Measurements from ENCODE around the gene PDPK1. TPM values are rescaled to one million over a fixed set of nuclear protein-coding genes. Genes with fewer than 3 reads are reported as not detected.
"Not testable (repeated sequence)": the region's sequence is repeated elsewhere in the genome, so short reads cannot be mapped to it uniquely, and the experiment has no call there.

Gene PDPK1
- total and polyA plus RNA-seq, 2 experiments from 2014 or later: 27.1 to 29.8 TPM

DNA sequence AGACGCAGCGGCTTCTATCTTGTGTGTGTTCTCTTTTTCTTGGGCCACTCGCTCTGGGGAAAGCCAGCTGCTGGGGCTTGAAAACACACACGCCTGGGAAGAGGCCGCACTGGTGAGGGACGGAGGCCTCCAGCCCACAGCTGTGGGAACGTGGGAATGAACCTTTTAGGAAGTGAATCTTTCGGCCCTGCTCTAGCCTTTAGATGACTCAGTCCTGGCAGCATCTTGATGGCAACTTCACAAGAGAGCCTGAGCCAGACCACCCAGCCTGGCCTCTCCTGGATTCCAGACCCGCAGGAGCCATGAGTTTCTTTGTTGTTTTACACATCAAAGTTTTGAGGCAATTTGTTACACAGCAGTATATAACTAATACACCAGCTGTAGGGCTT lies 2.2 kb upstream of the PDPK1 start:
- no peaks in the 10 kb centered on the region for H3K9me3 ChIP-seq (ENCODE audit: low read depth)
- H3K9me2 ChIP-seq (replicated peaks; ENCODE audit: insufficient read depth): no peaks in the 10 kb centered on the region
- no peaks in the 10 kb centered on the region for H3K27me3 ChIP-seq
- no peak overlapping the region for H2AFZ ChIP-seq
- TF ChIP-seq, protein P1, sequence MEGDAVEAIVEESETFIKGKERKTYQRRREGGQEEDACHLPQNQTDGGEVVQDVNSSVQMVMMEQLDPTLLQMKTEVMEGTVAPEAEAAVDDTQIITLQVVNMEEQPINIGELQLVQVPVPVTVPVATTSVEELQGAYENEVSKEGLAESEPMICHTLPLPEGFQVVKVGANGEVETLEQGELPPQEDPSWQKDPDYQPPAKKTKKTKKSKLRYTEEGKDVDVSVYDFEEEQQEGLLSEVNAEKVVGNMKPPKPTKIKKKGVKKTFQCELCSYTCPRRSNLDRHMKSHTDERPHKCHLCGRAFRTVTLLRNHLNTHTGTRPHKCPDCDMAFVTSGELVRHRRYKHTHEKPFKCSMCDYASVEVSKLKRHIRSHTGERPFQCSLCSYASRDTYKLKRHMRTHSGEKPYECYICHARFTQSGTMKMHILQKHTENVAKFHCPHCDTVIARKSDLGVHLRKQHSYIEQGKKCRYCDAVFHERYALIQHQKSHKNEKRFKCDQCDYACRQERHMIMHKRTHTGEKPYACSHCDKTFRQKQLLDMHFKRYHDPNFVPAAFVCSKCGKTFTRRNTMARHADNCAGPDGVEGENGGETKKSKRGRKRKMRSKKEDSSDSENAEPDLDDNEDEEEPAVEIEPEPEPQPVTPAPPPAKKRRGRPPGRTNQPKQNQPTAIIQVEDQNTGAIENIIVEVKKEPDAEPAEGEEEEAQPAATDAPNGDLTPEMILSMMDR (IDR thresholded peaks at IDR 0.05; ENCODE audit: poor library complexity): no peak
- TF ChIP-seq EZH2 (IDR thresholded peaks at IDR 0.05; ENCODE audit: borderline replicate concordance) (no peak), EZH2phosphoT487 (IDR thresholded peaks at IDR 0.05; ENCODE audit: low read depth, severe bottlenecking, unreplicated experiment) (no peak)
- peaks cover 21% of the 10 kb centered on the region for H4K20me1 ChIP-seq (ENCODE audit: insufficient read depth, poor library complexity, severe bottlenecking)
- peak; percentile 40 for DNase-seq (ENCODE audit: low spot score)
- H3K4me3 ChIP-seq: no peak overlapping the region
- peaks cover 21% of the 10 kb centered on the region for H3K79me2 ChIP-seq
- H3K27ac ChIP-seq: no peak overlapping the region
- 78% methylated on average over 9 of the region's 9 CpGs for WGBS (ENCODE audit: low lambda C conversion rate, missing lambda C conversion rate)
- H3K4me2 ChIP-seq: no peak overlapping the region
- no peaks in the 10 kb centered on the region for H3K36me3 ChIP-seq (replicated peaks; ENCODE audit: insufficient read depth, low read depth)
- peaks cover 14% of the 10 kb centered on the region for H3K4me1 ChIP-seq (ENCODE audit: insufficient read depth)

DNA sequence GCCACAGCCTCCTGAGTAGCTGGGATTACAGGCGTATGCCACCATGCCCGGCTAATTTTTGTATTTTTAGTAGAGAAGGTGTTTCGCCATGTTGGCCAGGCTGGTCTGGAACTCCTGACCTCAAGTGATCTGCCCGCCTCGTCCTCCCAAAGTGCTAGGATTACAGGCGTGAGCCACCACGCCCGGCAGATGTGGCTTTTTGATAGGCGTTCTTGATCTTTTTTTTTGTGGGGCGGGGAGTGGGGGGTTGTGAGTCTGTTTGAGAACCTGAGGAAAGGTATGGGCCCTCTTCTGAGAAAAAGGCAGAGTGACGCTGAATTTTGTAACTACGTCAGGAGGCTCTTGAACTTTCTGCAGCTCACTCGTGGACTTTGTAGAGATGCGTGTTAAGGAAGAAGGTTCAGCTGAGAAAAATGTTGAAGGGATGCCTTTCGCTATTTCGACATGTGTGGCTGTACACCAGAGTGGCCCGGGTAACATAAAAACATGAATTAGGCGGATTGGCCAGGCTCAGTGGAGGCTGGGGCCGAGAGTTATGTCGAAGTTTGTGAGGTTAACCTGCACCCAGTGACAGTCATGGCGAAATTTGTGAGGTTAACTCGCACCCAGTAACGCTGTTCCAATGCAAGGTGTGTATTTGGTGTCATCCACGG lies 1.5 kb downstream of the PDPK1 start:
- H3K36me3 ChIP-seq (replicated peaks; ENCODE audit: insufficient read depth, low read depth); H3K27ac ChIP-seq; H2AFZ ChIP-seq; H3K27me3 ChIP-seq; H3K9me2 ChIP-seq (replicated peaks; ENCODE audit: insufficient read depth); H3K4me3 ChIP-seq; DNase-seq (ENCODE audit: low spot score); H3K9me3 ChIP-seq (ENCODE audit: low read depth): not testable (repeated sequence)
- 90% methylated on average over 24 of the region's 24 CpGs for WGBS (ENCODE audit: low lambda C conversion rate, missing lambda C conversion rate)
- Histone ChIP-seq H4K20me1 (ENCODE audit: insufficient read depth, poor library complexity, severe bottlenecking) (peaks cover 36% of the 10 kb centered on the region), H3K4me2 (peak overlapping the region; percentile 91), H3K4me1 (ENCODE audit: insufficient read depth) (peaks cover 12% of the 10 kb centered on the region), H3K79me2 (peaks cover 46% of the 10 kb centered on the region)

DNA sequence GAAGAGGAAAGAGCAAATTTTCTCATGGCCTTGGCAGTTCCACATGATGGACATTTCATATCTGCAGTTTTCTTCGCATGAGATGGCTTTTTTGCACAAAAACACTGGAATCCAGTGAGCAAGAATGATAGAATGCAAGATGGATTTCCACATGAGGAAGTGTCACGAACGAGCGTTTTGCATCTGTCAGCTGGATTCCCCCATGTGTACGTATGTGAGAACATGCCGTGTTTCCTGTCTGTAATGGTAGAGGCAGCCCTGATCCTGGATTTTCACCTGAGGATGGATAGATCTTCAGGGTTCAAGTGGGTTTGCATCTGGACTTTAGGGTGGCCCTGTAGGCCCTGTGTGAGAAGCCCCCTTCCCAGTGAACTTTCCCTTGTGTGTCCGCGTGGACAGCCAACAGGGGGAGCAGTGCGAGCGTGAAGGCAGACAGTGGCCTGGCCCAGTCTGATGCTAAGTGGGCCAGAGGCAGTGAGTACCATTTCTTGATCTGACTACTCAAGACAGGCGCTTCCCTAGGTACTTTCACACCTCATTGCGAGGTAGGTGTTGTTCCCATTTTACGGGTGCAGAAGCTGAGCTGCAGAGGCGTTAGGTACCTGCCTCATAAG lies 2.1 kb downstream of the PDPK1 start:
- not testable (repeated sequence) for H3K9me3 ChIP-seq (ENCODE audit: low read depth); H3K27me3 ChIP-seq; H3K4me3 ChIP-seq; H3K9me2 ChIP-seq (replicated peaks; ENCODE audit: insufficient read depth); H3K36me3 ChIP-seq (replicated peaks; ENCODE audit: insufficient read depth, low read depth); H2AFZ ChIP-seq; H3K27ac ChIP-seq
- H3K79me2 ChIP-seq: peaks cover 52% of the 10 kb centered on the region
- H3K4me1 ChIP-seq (ENCODE audit: insufficient read depth): peaks cover 12% of the 10 kb centered on the region
- peaks cover 36% of the 10 kb centered on the region for H4K20me1 ChIP-seq (ENCODE audit: insufficient read depth, poor library complexity, severe bottlenecking)
- DNase-seq (ENCODE audit: low spot score): peak; percentile 23
- WGBS (ENCODE audit: low lambda C conversion rate, missing lambda C conversion rate): 74% methylated on average over 14 of the region's 14 CpGs
- peak overlapping the region; percentile 91 for H3K4me2 ChIP-seq
- TF ChIP-seq, protein P1 (IDR thresholded peaks at IDR 0.05; ENCODE audit: poor library complexity): peak; percentile 50

DNA sequence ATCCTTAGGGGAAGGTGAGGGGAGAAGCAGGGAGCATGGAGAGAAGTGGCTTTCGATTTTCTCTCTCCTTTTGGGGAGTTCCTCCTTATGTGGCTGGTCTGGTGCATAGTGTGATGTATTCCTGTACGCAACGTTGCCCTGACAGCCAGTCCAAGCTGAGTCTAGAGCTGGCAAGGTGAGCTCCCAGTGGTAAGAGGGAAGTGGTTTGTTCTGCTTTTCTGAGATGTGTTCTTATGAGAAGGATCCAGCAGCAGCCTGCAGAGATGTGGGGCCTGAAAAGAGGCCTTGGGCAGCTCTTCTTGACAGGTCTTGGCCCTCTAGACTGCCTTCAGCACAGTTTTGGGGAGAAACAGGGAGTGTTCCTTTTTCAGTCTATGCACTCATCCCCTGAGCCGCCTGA lies 3.1 kb downstream of the PDPK1 start:
- H3K79me2 ChIP-seq: peaks cover 62% of the 10 kb centered on the region
- H3K36me3 ChIP-seq (replicated peaks; ENCODE audit: insufficient read depth, low read depth); H2AFZ ChIP-seq; H3K27me3 ChIP-seq; H3K4me3 ChIP-seq; H3K4me2 ChIP-seq; H3K27ac ChIP-seq; H3K9me2 ChIP-seq (replicated peaks; ENCODE audit: insufficient read depth); DNase-seq (ENCODE audit: low spot score); H3K9me3 ChIP-seq (ENCODE audit: low read depth): not testable (repeated sequence)
- peaks cover 43% of the 10 kb centered on the region for H4K20me1 ChIP-seq (ENCODE audit: insufficient read depth, poor library complexity, severe bottlenecking)
- H3K4me1 ChIP-seq (ENCODE audit: insufficient read depth): peaks cover 12% of the 10 kb centered on the region
- 92% methylated on average over 4 of the region's 4 CpGs for WGBS (ENCODE audit: low lambda C conversion rate, missing lambda C conversion rate)

DNA sequence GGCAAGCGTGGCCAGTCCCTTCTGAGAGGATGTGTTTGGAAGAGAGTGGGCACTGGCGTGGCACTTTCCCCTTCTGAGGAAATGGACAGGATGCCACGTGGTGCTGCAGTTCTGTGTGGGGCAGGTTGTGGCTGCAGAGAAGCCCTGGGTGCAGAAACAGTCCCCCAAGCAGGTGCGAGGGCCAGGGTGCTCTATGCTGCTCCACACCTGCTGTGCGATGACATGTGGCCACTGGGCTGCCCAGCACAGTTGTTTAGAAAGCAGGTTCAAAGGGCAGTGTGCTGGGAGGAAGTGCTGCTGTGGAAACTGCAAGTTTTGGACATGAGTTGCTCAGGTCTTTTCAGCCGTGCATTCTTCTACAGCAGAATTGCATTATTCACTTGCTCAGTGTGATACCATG lies 3.6 kb downstream of the PDPK1 start:
- not testable (repeated sequence) for H3K36me3 ChIP-seq (replicated peaks; ENCODE audit: insufficient read depth, low read depth); H3K9me2 ChIP-seq (replicated peaks; ENCODE audit: insufficient read depth); H2AFZ ChIP-seq; H3K4me2 ChIP-seq; H3K4me3 ChIP-seq; H3K27me3 ChIP-seq; H3K9me3 ChIP-seq (ENCODE audit: low read depth); H3K27ac ChIP-seq
- Histone ChIP-seq H3K4me1 (ENCODE audit: insufficient read depth) (peaks cover 12% of the 10 kb centered on the region), H3K79me2 (peaks cover 67% of the 10 kb centered on the region), H4K20me1 (ENCODE audit: insufficient read depth, poor library complexity, severe bottlenecking) (peaks cover 44% of the 10 kb centered on the region)
- peak; percentile 41 for DNase-seq (ENCODE audit: low spot score)
- 78% methylated on average over 6 of the region's 6 CpGs for WGBS (ENCODE audit: low lambda C conversion rate, missing lambda C conversion rate)

DNA sequence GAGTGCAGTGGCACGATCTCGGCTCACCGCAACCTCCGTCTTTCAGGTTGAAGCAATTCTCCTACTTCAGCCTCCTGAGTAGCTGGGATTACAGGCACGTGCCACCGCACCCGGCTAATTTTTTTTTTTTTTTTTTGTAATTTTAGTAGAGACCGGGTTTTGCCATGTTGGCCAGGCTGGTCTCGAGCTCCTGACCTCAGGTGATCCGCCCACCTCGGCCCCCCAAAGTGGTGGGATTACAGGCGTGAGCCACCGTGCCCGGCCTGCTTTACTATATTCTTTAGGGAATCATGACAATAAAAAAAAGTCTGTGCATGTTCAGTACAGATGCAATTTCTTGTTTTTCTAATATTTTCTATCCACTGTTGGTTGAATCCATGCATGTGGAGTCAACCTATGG lies 6.0 kb downstream of the PDPK1 start:
- 91% methylated on average over 14 of the region's 14 CpGs for WGBS (ENCODE audit: low lambda C conversion rate, missing lambda C conversion rate)
- not testable (repeated sequence) for H3K9me3 ChIP-seq (ENCODE audit: low read depth); H3K4me3 ChIP-seq; H3K4me2 ChIP-seq; H3K9me2 ChIP-seq (replicated peaks; ENCODE audit: insufficient read depth); DNase-seq (ENCODE audit: low spot score); H3K27me3 ChIP-seq; H2AFZ ChIP-seq; H3K27ac ChIP-seq; H3K36me3 ChIP-seq (replicated peaks; ENCODE audit: insufficient read depth, low read depth)
- peaks cover 67% of the 10 kb centered on the region for H3K79me2 ChIP-seq
- H3K4me1 ChIP-seq (ENCODE audit: insufficient read depth): peaks cover 12% of the 10 kb centered on the region
- peaks cover 41% of the 10 kb centered on the region for H4K20me1 ChIP-seq (ENCODE audit: insufficient read depth, poor library complexity, severe bottlenecking)

DNA sequence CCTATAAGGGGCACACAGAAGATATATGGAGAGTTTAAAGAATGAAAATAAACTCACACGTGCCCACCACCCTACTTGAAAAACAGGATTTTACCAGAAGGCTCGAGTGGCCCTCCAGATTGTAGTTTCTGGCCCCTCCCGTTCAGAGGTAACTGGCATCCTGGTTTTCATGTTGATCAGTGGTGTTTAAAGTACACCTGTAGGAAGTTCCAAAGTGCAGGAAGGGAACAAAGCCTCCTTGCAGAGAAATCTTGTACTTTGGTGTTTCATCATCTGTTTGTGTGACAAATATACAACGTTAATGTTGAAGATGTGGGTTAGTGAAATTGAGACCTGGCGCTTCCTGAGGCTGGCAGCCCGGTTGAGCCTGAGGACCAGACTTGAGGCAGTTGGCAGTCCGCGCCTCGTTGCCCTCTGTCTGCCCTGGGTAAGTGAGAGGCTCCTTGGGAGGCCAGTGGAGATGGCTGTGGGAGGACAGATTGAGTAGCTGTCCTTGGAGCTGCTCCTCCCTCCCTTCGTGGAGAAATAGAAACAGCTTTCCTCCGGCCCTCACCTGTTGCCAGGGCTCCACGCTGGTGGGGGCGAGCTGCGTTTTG lies 12.6 kb downstream of the PDPK1 start:
- WGBS (ENCODE audit: low lambda C conversion rate, missing lambda C conversion rate): no CpG with 5 or more reads among the region's 14 CpGs
- not testable (repeated sequence) for H3K27ac ChIP-seq, H3K4me2 ChIP-seq

More for the DNA sequence above, 12.6 kb downstream of the PDPK1 start:
- H3K36me3 ChIP-seq (replicated peaks; ENCODE audit: insufficient read depth, low read depth); H3K4me1 ChIP-seq (ENCODE audit: insufficient read depth); H3K9me2 ChIP-seq (replicated peaks; ENCODE audit: insufficient read depth); H3K9me3 ChIP-seq (ENCODE audit: low read depth); H3K27me3 ChIP-seq; H4K20me1 ChIP-seq (ENCODE audit: insufficient read depth, poor library complexity, severe bottlenecking); H2AFZ ChIP-seq; H3K4me3 ChIP-seq; DNase-seq (ENCODE audit: low spot score): not testable (repeated sequence)
- peaks cover 16% of the 10 kb centered on the region for H3K79me2 ChIP-seq
